ENCODE results near the gene NKX2-2. TPM values are rescaled to one million over a fixed set of nuclear protein-coding genes. Genes with fewer than 3 reads are reported as not detected.

The NKX2-2 gene
- total RNA-seq, 1 experiment from 2014 or later: 3.1 TPM

- H3K4me3 ChIP-seq: peak overlapping the region; percentile 59
- DNase-seq: no peak
Measured at GRCh38 chr20:21513181-21513663, 642 bp downstream of the NKX2-2 start.

GRCh38 chr20:21512634-21513180 lies 1.2 kb downstream of the NKX2-2 start:
- peak overlapping the region; percentile 59 for H3K4me3 ChIP-seq
- DNase-seq: peak; percentile 45
- H3K36me3 ChIP-seq: no peaks in the 10 kb centered on the region
- H3K9me3 ChIP-seq: no peaks in the 10 kb centered on the region
- no peaks in the 10 kb centered on the region for H3K27me3 ChIP-seq

More at GRCh38 chr20:21513181-21513663, 642 bp downstream of the NKX2-2 start:
- Histone ChIP-seq H3K36me3 (no peaks in the 10 kb centered on the region), H3K9me3 (no peaks in the 10 kb centered on the region), H3K27me3 (no peaks in the 10 kb centered on the region)

- Histone ChIP-seq H3K36me3 (no peaks in the 10 kb centered on the region), H3K27me3 (no peaks in the 10 kb centered on the region), H3K9me3 (no peaks in the 10 kb centered on the region), H3K4me3 (peak overlapping the region; percentile 59)
- peak; percentile 63 for DNase-seq
Measured at GRCh38 chr20:21511850-21512633, 1.8 kb downstream of the NKX2-2 start.

GRCh38 chr20:21511485-21511849 lies 2.4 kb downstream of the NKX2-2 start:
- Histone ChIP-seq H3K9me3 (no peaks in the 10 kb centered on the region), H3K4me3 (peak overlapping the region; percentile 59), H3K36me3 (no peaks in the 10 kb centered on the region), H3K27me3 (no peaks in the 10 kb centered on the region)
- no peak for DNase-seq

- Histone ChIP-seq H3K27me3 (no peaks in the 10 kb centered on the region), H3K4me3 (peak overlapping the region; percentile 59), H3K36me3 (no peaks in the 10 kb centered on the region), H3K9me3 (no peaks in the 10 kb centered on the region)
- peak; percentile 72 for DNase-seq
Measured at GRCh38 chr20:21510414-21511384, 3.2 kb downstream of the NKX2-2 start.

- Histone ChIP-seq H3K4me3 (peak overlapping the region; percentile 59), H3K9me3 (no peaks in the 10 kb centered on the region), H3K27me3 (no peaks in the 10 kb centered on the region), H3K36me3 (no peaks in the 10 kb centered on the region)
- DNase-seq: peak; percentile 83
Measured at GRCh38 chr20:21509597-21510371, 4.1 kb downstream of the NKX2-2 start.

GRCh38 chr20:21509079-21509596 lies 4.7 kb downstream of the NKX2-2 start:
- Histone ChIP-seq H3K27me3 (no peaks in the 10 kb centered on the region), H3K36me3 (no peaks in the 10 kb centered on the region), H3K4me3 (no peak overlapping the region; the same call in 1 of the 2 replicates), H3K9me3 (no peaks in the 10 kb centered on the region)
- DNase-seq: no peak

- DNase-seq: no peak
- H3K4me3 ChIP-seq: no peak overlapping the region
- no peaks in the 10 kb centered on the region for H3K9me3 ChIP-seq
- no peaks in the 10 kb centered on the region for H3K27me3 ChIP-seq
- H3K36me3 ChIP-seq: no peaks in the 10 kb centered on the region
Measured at GRCh38 chr20:21508230-21509078, 5.4 kb downstream of the NKX2-2 start.

- Histone ChIP-seq H3K4me3 (no peak overlapping the region), H3K9me3 (no peaks in the 10 kb centered on the region), H3K36me3 (no peaks in the 10 kb centered on the region), H3K27me3 (no peaks in the 10 kb centered on the region)
- no peak for DNase-seq
Measured at GRCh38 chr20:21507400-21508229, 6.2 kb downstream of the NKX2-2 start.

GRCh38 chr20:21505810-21506530 lies 7.9 kb downstream of the NKX2-2 start:
- H3K4me3 ChIP-seq: peak overlapping the region; percentile 60
- no peaks in the 10 kb centered on the region for H3K27me3 ChIP-seq

GRCh38 chr20:21505161-21505809 lies 8.6 kb downstream of the NKX2-2 start:
- no peaks in the 10 kb centered on the region for H3K27me3 ChIP-seq
- DNase-seq: peak; percentile 44
- no peaks in the 10 kb centered on the region for H3K36me3 ChIP-seq
- H3K4me3 ChIP-seq: peak overlapping the region; percentile 60
- H3K9me3 ChIP-seq: no peaks in the 10 kb centered on the region

More at GRCh38 chr20:21505810-21506530, 7.9 kb downstream of the NKX2-2 start:
- H3K36me3 ChIP-seq: no peaks in the 10 kb centered on the region
- DNase-seq: peak; percentile 65
- H3K9me3 ChIP-seq: no peaks in the 10 kb centered on the region

- no peaks in the 10 kb centered on the region for H3K9me3 ChIP-seq
- H3K4me3 ChIP-seq: no peak overlapping the region
- H3K36me3 ChIP-seq: no peaks in the 10 kb centered on the region
- no peaks in the 10 kb centered on the region for H3K27me3 ChIP-seq
- DNase-seq: no peak
Measured at GRCh38 chr20:21504323-21504722, 9.5 kb downstream of the NKX2-2 start.

GRCh38 chr20:21503345-21503744 lies 10.5 kb downstream of the NKX2-2 start:
- no peaks in the 10 kb centered on the region for H3K36me3 ChIP-seq
- DNase-seq: no peak
- H3K9me3 ChIP-seq: no peaks in the 10 kb centered on the region
- no peak overlapping the region for H3K4me3 ChIP-seq
- H3K27me3 ChIP-seq: no peaks in the 10 kb centered on the region
